Hematopoietic multipotent progenitor cell treated with erythropoietin and hydrocortisone succinate and interleukin-3 and kit ligand, for 15 days (in vitro differentiated cells): ENCODE measurements around the gene NDUFAB1.
"Not testable (repeated sequence)": the region's sequence is repeated elsewhere in the genome, so short reads cannot be mapped to it uniquely, and the experiment has no call there.

Experiments
- DNase-seq: peaks from one replicate; pipeline ENCODE4 v3.0.0-alpha.2; 2015; ENCODE audit warnings: low spot score

Gene NDUFAB1

GRCh38 chr16:23584186-23585076 is 11.7 kb downstream of the NDUFAB1 start:
- no peak for DNase-seq

GRCh38 chr16:23583271-23583670 is 12.8 kb downstream of the NDUFAB1 start:
- not testable (repeated sequence) for DNase-seq

GRCh38 chr16:23581764-23582163 is 14.4 kb downstream of the NDUFAB1 start:
- DNase-seq = no peak

GRCh38 chr16:23580391-23580790 is 15.7 kb downstream of the NDUFAB1 start:
- no peak for DNase-seq

- DNase-seq = no peak
These were observed 16.7 kb downstream of the NDUFAB1 start for GRCh38 chr16:23579371-23579770.

GRCh38 chr16:23578101-23578830 is 17.9 kb downstream of the NDUFAB1 start:
- no peak for DNase-seq

GRCh38 chr16:23577493-23577892 is 18.6 kb downstream of the NDUFAB1 start:
- DNase-seq = no peak

- DNase-seq = no peak
These were observed 20.3 kb downstream of the NDUFAB1 start for GRCh38 chr16:23575834-23576233.

- no peak for DNase-seq
These were observed 22.3 kb downstream of the NDUFAB1 start for GRCh38 chr16:23573817-23574216.

GRCh38 chr16:23572394-23572793 is 23.7 kb downstream of the NDUFAB1 start:
- DNase-seq = no peak

- DNase-seq = no peak
These were observed 24.2 kb downstream of the NDUFAB1 start for GRCh38 chr16:23571895-23572294.

GRCh38 chr16:23570992-23571632 is 25.0 kb downstream of the NDUFAB1 start:
- DNase-seq = no peak

- no peak for DNase-seq
These were observed 28.5 kb downstream of the NDUFAB1 start for GRCh38 chr16:23567602-23568001.

- DNase-seq = no peak
These were observed 29.4 kb downstream of the NDUFAB1 start for GRCh38 chr16:23566724-23567123.

- no peak for DNase-seq
These were observed 31.3 kb downstream of the NDUFAB1 start for GRCh38 chr16:23564575-23565363.

- no peak for DNase-seq
These were observed 32.9 kb downstream of the NDUFAB1 start for GRCh38 chr16:23563186-23563585.

GRCh38 chr16:23562505-23562904 is 33.6 kb downstream of the NDUFAB1 start:
- DNase-seq = no peak

- no peak for DNase-seq
These were observed 34.5 kb downstream of the NDUFAB1 start for GRCh38 chr16:23561586-23561985.

- DNase-seq = peak; percentile 22
These were observed 38.1 kb downstream of the NDUFAB1 start for GRCh38 chr16:23557779-23558702.

- peak; percentile 99 for DNase-seq
These were observed 39.0 kb downstream of the NDUFAB1 start, which contains the start of the genes EARS2 and UBFD1 for GRCh38 chr16:23556881-23557778. TSS of gene EARS2 (minus strand) at chr16:23557350. CDS start at chr16:23557343, 7 bp downstream. TSS of gene UBFD1 (plus strand) at chr16:23557727. CDS start at chr16:23557743, 16 bp downstream.
